Muscle of back (tissue), 11 donors: ENCODE results near the gene PAWR. TPM values are rescaled to one million over a fixed set of nuclear protein-coding genes. Genes with fewer than 3 reads are reported as not detected.
"Not testable (repeated sequence)": the region's sequence is repeated elsewhere in the genome, so short reads cannot be mapped to it uniquely, and the experiment has no call there.

ENCODE experiments used
- DNase-seq, 3 donors: peaks; one replicate each; pipeline versions ENCODE4 v3.0.0 to v3.0.0-alpha.2; 2013
- polyA plus RNA-seq, 10 donors: library from polyadenylated mRNA; unstranded; fragments of 120-200 nt; gene quantifications; one replicate each; pipeline ENCODE4 v1.2.1, GENCODE V29; 2013; ENCODE audit not compliant: insufficient read length in 10 of 10

PAWR gene
- polyA plus RNA-seq, 10 donors, result 4.9 to 14.1 (median 9.6) TPM

DNA sequence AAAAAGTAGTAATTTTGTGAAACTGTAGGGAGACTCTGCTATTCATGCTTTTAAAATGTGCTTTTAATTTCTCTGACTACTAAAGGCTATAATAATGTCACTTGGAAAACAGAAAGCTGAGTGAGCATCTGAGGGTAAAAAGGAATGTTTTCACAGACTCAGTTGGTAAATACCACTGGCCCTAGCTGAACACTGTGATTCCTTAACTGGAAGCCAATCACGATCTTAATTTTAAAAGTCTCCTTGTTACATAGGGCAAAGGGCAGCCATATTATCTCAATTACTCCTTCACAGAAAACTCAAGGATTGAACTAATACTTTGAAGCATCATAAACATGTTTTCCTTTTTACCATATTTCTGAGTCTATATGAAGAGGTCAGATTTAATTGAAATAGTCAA, 41.9 kb downstream of the PAWR start:
- no peak for DNase-seq

DNA sequence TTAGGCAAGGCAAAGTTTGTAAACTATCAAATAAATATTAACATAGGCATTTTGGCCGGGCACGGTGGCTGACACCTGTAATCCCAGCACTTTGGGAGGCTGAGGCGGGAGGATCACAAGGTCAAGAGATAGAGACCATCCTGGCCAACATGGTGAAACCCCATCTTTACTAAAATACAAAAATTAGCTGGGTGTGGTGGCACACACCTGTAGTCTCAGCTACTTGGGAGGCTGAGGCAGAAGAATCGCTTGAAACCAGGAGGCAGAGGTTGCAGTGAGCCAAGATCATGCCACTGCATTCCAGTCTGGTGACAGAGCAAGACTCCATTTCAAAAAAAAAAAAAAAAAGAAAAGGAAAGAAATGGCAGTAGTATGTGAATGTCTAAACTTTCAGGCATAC, 43.9 kb downstream of the PAWR start:
- not testable (repeated sequence) for DNase-seq

DNA sequence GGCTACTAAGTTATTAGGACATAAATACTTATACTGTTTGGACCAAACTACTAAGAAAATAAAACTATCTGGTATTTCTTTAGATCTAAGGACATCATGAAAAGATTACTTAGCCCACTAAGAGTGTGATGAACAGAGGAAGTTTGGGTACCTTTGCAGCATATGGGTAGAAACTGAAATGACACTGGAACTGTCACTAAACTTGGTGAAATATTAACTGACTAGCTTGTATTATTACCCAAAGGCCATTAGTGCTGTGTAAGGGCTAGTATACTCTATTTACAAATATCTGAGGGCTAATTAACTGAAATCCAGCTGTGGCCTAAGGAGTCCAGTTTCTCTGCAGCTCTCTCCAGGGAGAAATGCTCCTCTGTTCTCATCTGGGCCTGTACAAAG, 45.5 kb downstream of the PAWR start:
- no peak for DNase-seq

GRCh38 chr12:79644274-79645234, 46.2 kb downstream of the PAWR start:
- no peak for DNase-seq

- DNase-seq, result no peak
Observed at GRCh38 chr12:79643821-79644220, 46.9 kb downstream of the PAWR start.

DNA sequence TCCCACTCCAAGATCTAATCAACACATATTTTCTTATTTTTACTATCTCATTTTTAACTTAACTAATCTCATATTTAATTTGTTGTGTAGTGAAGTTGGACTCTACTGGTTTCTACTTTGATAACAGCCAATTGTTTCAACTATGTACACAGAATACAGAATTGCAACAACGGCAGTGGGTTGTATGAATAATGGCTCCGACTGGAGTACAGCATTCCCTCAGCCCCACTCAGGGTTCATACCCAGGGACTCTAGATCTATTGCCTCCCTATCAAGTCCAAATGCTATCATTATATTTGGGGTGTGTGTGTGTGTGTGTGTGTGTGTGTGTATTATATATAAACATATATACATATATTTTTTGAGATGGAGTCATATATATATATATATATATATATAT, 52.3 kb downstream of the PAWR start:
- DNase-seq, result no peak

DNA sequence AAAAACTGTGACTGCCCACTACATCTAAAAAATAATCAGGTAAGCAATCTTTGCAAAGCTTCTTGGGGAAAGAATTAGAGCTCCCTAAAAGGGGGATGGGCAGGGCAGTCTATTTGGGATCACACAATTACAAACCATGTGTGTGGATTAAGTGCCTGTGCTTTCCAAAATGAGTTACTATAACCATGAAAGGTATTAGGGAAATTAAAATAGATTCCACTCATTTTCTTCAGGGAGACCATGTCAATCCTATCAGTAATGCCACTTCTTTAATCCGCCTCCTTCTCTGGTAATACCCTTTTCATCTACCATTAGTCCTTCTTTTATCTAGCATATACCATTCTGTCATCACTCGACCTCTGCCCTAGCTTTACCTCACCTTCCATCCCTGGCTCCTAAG, 53.7 kb downstream of the PAWR start:
- DNase-seq, result no peak

DNA sequence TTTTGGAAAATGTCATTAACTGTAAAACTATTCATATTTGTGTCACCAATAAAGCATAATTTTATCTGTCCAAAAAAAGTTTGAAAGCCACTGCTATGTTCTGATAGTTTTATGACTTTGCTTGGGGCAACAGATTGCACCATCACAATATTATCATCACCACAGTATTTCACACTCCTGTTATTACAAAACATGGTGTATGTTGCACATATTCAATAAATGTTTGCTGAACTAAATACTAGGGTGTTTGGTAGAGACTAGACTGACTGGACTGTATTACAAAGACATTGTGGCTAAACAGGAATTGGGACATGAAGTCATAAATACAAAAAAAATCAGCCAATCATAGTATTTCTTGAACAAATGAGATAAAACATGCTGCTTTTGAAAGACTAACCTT, 55.1 kb downstream of the PAWR start:
- peak in 1 of 3 donors; percentile 5 for DNase-seq

- DNase-seq, result peak in 1 of 3 donors; percentile 49
Observed at GRCh38 chr12:79634957-79635471, 55.8 kb downstream of the PAWR start.

DNA sequence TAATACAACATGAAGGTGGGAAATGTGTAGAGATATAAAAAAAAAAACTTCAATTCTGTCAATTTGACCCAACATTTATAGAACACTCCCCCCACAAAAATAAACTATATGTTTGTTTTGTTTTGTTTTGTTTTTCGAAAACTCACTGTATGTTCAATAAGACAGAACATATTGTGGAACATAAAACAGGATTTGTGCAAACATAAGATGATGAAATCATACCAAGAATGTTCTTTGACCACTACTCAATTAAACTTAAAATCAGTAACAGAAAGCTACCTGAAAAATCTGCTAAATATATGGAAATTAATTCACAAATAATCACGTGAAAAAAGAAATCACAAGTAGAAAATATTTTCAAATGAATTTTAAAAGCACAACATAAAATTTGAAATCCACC, 61.2 kb downstream of the PAWR start:
- DNase-seq, result no peak

DNA sequence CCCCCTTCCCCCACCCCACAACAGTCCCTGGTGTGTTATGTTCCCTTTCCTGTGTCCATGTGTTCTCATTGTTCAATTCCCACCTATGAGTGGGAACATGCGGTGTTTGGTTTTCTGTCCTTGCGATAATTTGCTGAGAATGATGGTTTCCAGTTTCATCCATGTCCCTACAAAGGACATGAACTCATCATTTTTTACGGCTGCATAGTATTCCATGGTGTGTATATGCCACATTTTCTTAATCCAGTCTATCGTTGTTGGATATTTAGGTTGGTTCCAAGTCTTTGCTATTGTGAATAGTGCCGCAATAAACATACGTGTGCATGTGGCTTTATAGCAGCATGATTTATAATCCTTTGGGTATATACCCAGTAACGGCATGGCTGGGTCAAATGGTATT, 64.0 kb downstream of the PAWR start:
- not testable (repeated sequence) for DNase-seq

GRCh38 chr12:79624378-79624777, 66.4 kb downstream of the PAWR start:
- DNase-seq, result peak in 1 of 3 donors; percentile 5

DNA sequence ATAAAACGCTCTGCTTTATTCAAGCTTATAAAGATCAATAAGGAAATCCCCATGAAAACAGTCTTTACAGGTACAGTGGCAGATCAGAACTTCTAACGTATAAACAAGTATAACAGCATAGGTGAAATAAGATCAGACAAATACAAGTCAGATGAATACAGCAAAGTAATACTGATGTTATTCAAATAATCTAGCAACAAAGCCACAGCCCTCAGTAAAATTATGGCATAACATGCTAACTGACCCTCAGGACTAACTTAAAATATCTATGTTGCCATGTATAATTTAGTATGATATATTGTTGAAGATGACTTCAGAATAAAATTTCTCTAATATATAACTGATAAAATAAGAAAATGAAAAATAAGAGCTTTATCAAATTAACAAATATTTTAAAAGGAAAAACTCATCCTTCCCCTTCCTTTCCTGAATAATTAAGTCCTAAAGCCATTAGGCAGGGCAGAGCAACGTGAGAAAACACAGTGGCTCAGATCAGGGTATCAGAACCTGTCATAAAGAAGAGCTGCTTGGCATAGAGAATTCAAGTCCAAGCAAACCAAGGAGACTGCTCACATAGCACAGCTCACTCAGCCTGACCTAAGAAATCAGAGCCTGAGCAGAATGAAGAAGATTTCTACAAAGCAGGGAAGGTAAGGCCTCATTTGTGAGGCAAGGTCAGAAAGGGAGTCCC, 70.7 kb downstream of the PAWR start:
- DNase-seq, result no peak

DNA sequence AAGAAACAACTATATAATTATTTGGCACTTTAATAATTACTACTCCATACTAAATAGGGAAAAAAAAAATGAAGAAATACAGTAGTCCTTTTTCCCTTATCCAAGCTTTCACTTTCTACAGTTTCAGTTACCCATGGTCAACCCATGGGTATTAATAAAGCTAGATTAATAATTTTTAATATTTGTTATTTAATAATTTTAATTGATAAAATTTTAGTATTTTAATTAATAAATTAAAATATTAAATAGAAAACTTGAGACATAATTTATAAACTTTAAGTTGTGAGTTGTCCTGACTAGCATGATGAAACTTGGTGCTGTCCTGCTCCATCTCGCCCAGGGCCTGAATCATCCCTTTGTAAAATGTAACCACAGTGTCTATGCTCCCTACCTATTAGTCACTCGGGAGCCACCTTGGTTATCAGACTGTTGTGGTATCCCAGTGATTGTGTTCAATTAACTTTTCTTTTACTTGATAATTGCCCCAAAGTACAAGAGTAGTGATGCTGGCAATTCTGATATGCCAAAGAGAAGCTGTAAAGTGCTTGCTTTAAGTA, 71.8 kb downstream of the PAWR start:
- DNase-seq, result peak in 1 of 3 donors; percentile 12

- no peak for DNase-seq
Observed at GRCh38 chr12:79617696-79618095, 73.1 kb downstream of the PAWR start.

GRCh38 chr12:79615596-79616560, 74.9 kb downstream of the PAWR start:
- no peak for DNase-seq

DNA sequence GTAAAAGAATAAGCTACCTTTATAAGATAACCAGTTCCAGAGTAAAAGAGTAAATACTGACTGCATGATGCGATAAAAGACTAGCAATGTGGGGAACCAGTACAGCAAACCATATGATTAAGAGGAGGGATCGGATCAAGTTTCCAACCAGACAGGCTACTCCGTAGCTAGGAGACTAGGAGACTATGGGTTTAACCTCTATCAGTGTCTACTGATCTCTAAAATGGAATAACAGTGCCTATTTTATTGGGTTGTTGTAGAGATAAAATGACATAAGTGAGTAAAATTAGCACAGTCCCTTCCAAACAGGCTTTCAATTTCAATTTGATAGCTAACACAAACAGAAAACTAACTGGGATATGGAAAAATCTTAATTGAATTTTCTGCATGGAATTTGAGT, 76.0 kb downstream of the PAWR start:
- no peak for DNase-seq

DNA sequence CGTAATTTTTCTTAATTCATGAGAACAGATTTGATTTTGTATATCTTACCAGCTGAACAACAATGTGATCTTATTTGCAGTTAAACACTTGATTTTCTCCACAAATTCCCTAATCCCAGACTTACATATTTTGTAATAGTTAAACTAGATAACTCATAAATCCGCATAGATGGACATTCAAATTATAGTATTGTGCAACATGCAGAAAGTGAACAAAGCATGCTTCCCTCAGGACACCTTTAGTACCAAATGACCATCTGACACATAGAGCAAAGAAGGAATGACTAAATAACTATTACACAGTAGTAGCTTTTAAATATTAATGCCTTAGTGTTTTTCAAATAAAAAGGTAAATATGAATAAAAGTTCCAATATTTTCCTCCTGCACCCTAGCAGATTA, 88.9 kb downstream of the PAWR start:
- DNase-seq, result no peak

DNA sequence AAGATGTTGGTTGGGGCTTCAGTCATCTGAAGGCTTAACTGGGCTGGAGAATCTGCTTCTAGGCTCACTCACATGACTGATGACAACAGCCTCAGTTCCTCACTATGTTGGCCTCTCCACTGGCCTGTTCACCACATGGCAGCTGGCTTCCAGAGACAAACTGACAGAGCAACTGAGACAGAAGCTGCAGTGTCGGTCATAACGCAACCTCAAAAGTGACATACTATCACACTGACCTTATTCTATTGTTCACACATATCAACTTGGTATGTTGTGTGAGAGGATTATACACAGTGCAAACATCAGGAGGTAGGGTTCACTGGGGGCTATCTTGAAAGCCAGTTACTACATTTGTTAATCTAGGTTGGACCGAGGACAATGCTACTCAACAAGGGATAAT, 92.9 kb downstream of the PAWR start:
- DNase-seq, result no peak

DNA sequence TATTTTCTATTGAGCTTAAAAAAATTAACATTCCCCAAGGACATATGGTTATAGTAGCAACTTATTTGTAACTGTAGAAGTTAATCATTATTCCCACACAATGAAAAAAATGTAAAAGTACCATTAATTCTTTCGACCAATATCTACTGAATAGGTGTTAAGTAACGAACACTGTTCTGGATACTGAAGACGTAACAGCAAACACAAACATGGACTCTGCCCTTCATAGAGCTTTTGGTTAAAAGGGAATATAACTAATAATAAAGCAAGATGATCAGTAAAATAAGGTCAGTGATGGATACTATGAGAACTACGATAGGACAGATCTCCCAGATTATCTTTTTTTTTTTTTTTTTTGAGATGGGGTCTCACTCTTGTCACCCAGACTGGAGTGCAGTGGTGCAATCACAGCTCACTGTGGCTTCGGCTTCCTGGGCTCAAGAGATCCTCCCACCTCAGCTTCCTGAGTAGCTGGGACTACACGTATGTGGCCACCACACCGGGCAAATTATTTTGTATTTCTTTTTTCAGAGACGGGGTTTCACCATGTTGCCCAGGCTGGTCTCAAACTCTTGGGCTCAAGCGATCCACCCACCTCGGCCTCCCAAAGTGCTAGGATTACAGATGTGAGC, 93.9 kb downstream of the PAWR start:
- DNase-seq, result no peak

DNA sequence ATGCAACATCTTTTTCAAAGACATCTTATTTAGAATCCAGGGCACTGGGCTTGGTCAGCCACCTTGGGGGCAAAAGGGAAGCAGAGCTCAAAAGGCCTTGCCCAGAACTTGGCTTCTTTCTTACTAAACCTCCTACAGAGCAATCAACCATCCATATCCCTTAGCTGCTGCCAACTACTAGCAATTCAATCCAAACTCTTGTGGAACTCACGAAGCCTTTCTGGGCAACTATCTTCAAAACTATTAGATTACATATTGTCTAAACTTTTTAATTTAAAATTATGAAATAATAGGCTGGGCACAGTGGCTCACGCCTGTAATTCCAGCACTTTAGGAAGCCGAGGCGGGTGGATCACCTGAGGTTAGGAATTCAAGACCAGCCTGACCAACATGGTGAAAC, 95.5 kb downstream of the PAWR start:
- no peak for DNase-seq
